Peyer's patch (tissue), 4 donors: ENCODE results near the gene FKBP6.

Experiments used
- POLR2A ChIP-seq, 2 donors: fragments of 450-650 bp; IDR thresholded peaks; one replicate each; pipeline ENCODE4 v1.5.1; 2017; ENCODE audit warnings: antibody characterized with exemption in 2 of 2, mild to moderate bottlenecking in 2 of 2, moderate library complexity in 2 of 2
- TF ChIP-seq, protein P1 (sequence below), 6 experiments: fragments of 450-650 bp in 4 of 6; fragments of 200-600 bp in 2 of 6; sonication (generic) in 1 of 6; IDR thresholded peaks; one replicate each; pipeline ENCODE4 v1.5.1; 2017 to 2019; ENCODE audit warnings: antibody characterized with exemption in 6 of 6, mild to moderate bottlenecking in 3 of 6, moderate library complexity in 1 of 6

GRCh38 chr7:73314271-73314670, 13.7 kb upstream of the FKBP6 start:
- no peak for TF ChIP-seq POLR2A (IDR thresholded peaks at IDR 0.05)
- TF ChIP-seq, protein P1, sequence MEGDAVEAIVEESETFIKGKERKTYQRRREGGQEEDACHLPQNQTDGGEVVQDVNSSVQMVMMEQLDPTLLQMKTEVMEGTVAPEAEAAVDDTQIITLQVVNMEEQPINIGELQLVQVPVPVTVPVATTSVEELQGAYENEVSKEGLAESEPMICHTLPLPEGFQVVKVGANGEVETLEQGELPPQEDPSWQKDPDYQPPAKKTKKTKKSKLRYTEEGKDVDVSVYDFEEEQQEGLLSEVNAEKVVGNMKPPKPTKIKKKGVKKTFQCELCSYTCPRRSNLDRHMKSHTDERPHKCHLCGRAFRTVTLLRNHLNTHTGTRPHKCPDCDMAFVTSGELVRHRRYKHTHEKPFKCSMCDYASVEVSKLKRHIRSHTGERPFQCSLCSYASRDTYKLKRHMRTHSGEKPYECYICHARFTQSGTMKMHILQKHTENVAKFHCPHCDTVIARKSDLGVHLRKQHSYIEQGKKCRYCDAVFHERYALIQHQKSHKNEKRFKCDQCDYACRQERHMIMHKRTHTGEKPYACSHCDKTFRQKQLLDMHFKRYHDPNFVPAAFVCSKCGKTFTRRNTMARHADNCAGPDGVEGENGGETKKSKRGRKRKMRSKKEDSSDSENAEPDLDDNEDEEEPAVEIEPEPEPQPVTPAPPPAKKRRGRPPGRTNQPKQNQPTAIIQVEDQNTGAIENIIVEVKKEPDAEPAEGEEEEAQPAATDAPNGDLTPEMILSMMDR (IDR thresholded peaks at IDR 0.05), result no peak
